GF-D8 (cell line): Measurements from ENCODE around the gene PITPNC1.
A peak's percentile ranks its signal among the peaks of the same experiment; 100 is the strongest.

ENCODE experiments used
- DNase-seq: peaks from one replicate; lab custom pipeline; 2025; lab: John Stamatoyannopoulos, UW

PITPNC1 gene

DNA sequence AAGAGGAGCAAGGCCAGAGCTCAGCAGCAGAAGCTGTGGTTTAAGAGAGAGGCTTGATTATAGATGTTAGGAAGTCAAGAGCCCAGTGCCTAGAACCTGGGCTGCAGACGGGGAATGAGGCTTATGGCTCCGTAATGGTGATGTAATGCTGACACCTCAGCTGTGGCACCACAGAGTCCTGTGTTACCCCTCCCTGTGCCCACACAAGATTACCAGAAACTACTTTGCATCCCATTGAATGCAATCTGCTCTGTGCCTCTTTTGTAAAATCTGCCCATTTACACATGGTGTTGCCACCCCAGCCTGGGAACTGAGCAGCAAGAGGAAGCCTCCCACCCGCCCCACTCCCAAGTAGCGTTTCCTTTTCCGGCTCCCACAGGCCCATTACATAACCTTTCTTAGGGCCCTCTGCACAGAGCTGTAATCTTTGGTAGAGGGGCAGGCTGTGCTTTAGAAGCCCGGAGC is 57.0 kb downstream of the PITPNC1 start:
- peak; percentile 97 for DNase-seq

DNA sequence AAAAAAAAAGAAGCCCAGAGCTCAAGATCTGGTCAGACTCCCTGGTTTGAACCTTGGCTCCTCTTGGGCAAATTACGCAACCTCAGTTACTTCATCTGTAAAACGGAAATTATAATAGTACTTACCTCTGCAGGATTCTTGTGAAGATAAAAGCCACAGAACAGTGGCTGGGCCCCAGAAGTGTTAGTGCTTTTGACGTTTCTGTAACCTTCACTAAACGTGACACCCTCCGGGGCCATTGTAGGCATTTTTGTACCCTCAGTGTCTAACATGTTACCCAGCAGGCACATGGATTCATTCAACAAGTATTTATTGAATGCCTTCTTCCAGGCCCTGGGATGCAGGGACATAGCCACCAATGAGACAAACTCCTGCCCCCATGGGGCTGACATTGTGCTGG is 58.0 kb downstream of the PITPNC1 start:
- peak; percentile 86 for DNase-seq

DNA sequence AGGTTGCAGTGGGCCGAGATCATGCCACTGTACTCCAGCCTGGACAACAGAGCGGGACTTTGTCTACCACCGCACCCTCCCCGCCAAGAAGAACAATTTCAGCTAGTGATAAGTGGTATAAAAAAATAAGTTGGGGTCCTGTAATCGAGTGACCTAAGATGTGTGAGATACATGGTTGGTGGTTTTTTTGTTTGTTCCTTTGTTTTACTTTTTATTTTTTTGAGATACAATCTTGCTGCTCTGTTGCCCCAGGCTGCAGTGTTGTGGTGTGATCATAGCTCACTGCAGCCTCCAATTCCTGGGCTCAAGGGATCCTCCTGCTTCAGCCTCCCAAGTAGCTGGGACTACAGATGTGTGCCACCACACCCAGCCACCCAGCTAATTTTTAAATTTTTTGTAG is 58.7 kb downstream of the PITPNC1 start:
- no peak for DNase-seq

GRCh38 chr17:67436233-67436632 is 59.2 kb downstream of the PITPNC1 start:
- no peak for DNase-seq

DNA sequence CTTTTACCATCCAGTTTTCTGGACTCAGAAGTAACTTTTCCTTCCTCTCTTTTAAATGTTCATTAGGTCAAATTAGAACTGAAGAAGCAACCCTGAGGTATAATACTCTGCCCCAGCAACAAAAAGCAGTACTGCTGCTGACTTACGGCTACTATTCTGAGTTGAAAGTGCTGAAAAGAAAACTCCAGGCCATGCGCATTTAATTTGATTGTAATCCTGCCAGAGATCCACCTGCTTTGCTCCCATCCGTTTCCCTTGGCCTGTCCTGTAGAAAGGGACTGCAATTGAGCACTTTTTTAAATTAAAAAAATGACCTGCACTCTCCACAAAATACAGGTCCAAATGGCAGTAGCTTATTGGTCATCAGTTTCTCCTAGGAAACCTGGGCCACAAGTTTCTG is 61.6 kb downstream of the PITPNC1 start:
- no peak for DNase-seq

DNA sequence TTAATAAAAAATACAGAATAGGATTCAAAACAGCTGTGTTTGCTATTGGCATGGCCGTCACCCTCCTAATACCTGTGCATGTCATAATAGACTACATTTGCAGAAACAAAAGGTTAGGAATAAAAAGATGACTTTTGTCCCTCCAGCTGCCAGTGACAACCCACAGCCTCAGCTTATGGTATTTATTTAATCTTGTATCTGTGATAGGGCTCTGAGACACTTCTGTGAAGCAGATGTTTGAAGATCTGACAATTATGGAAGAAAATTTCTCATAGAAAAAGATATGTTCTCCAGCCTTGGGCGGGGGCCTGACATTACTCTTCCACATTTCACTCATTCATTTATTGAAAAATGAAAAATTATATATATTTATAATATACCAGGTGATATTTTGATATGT is 62.2 kb downstream of the PITPNC1 start:
- DNase-seq: no peak

GRCh38 chr17:67440277-67441051 is 63.4 kb downstream of the PITPNC1 start:
- no peak for DNase-seq

- peak; percentile 13 for DNase-seq
Observed at GRCh38 chr17:67441052-67441895, 64.2 kb downstream of the PITPNC1 start.

DNA sequence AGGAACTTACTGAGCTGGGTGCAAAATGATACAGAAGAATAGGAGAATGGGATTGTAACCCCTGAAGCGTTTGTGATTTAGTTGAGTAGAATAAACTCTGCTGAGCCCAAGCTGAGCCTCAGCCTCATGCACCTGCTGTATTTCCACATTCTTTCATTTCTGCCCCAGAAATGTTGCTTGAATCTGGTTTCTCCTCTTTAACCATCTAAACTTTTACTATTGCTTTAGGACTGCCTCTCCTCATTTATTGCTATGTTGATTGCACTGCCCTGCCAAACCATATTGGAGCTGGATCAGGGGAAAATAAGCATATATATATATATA is 64.8 kb downstream of the PITPNC1 start:
- DNase-seq: no peak

DNA sequence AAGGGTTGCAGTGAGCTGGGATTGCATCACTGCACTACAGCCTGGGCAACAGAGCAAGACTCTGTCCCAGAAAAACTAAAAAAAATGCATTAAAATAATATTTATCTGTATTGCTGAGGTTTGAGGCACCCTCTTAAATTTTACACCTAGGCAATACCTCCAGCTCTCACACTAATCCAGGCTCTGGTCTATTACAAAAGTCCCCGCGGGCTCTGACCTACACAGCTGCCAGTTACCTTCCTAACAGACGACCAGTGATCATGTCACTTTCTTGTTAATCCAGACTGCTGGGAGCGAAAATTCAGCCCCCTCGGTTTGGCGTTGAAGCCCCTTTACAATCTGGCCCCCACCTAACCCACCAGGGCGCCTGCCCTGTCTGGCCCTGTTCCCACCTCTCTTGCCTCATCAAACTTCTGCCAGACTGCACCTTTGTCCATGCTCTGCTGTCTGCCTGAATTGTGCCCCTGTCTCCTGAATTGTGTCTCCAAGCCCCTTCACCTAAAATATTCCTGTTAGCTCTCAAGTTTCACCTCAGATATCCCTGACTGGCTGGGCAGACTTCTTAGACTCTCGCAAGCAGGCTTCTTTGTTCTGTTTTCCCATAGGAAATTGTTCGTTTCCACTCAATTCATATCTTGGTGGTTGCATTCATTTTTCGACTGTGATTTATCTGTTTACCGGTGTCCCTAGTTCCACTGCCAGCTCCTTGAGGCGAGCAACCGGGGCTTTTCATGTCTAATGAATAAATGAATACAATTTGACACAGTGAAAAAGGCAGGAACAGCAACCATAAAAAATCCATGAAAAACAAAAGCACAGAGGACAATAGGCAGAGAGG is 65.9 kb downstream of the PITPNC1 start:
- DNase-seq: no peak

- DNase-seq: no peak
Observed at GRCh38 chr17:67443931-67444595, 67.0 kb downstream of the PITPNC1 start.

DNA sequence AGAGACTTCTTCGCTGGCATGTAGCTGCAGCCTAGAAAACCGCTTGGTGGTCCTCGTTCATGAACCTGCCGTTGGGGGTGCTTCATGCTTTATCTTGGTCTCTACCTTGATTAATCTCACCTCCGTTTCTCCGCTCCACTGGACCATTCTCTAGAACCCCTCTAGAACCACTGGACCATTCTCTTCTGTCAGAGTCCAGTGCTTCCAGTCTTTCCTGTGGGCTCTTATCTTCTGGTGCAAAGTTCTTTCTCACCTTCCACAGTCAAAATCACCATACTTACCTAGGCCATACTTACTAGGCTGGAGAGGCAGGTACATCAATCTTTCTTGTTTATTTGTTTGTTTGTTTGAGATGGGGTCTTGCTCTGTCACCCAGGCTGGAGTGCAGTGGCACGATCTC is 71.4 kb downstream of the PITPNC1 start:
- DNase-seq: no peak

DNA sequence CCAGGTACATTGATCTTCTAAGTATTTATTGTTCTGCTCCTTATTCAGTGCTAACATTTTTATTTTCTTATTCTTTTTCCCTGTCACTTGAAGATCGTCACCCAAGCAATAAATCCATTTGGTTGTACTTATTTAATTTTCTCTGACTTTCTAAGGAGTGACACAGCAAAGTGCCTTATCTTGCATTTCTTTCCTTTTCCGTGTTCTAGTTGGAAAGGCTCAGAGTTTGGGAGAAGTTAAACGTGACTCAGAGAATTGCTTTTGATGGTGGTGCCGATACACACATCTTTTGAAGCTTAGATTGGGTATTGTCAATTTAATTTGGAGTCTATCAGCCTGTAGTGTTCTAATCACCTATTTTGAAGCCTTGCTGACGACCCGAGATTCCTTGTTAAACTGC is 72.0 kb downstream of the PITPNC1 start:
- DNase-seq: no peak

- DNase-seq: no peak
Observed at GRCh38 chr17:67449845-67450755, 73.0 kb downstream of the PITPNC1 start.

DNA sequence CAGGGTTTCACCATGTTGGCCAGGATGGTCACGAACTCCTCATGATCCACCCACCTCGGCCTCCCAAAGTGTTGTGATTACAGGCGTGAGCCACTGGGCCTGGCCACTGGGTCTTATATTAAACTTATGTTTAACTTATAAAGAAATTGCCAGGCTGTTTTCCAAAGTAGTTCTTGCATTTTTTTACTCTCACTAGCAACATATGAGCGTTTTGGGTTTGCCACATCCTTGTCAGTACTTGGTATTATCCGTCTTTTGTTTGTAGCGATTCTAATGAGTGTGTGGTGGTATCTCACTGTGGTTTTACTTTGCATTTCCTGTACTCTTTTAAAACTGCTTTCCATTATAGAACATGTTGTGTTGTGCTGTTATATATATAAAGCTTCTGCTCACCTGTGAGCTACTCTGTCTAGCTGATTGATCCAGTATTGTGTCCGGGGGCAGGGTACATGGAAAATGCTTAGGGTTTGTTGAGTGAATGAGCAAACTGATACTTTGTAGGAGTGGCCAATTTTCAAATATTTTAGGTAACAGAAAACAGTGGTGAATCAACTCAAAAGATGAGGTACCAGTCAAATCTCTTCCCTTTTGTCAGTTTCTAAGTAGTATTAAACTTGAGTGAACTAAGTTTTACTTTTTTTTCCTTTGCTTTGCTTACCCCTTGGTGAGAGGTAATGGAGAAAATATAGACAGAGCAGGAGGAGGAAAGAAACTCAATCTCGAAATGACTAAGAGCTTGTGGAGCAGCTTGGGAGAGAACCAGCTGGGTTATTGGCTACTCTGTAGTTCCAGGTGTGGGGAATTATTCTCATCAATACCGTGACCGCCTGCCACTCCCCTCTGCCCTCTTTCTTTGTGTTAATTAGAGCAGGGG is 75.8 kb downstream of the PITPNC1 start:
- no peak for DNase-seq

DNA sequence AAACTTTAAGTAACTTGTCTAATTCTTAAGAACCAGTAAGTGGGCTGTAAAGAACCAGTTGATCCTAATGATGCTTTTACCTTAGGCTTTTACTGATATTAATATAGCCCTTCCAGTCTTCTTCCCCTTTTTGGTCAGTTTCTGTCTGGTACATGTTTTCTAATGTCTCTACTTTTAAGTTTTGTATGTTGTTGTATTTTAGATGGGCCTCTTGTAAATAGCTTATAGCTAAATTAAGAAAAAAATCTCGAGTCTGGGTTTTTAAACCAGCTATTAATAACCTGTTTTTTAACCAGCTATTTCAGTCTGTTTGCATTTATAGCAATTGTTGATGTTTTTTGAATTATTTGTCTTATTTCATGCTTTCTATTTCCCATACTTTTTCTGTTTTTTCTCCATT is 79.0 kb downstream of the PITPNC1 start:
- no peak for DNase-seq

GRCh38 chr17:67456889-67457288 is 79.8 kb downstream of the PITPNC1 start:
- no peak for DNase-seq

DNA sequence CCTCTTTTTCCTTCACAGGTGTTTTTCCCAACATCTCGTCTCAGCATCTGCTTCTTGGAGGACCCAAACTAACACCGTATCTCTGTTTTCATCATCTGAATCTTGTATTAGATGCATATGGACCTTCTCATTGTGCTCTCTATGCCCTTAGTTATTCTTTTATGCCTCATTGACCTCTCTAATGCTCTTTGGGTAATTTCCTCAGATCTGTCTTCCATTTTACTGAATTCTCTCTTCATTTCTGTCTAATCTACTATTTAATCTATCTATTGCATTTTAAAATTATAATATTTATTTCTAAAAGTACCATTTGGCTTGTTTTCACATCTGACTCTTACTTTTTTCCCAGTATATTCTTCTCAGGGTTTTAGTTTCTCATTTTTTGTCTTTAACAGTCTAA is 81.1 kb downstream of the PITPNC1 start:
- DNase-seq: no peak

- no peak for DNase-seq
Observed at GRCh38 chr17:67459985-67460384, 82.9 kb downstream of the PITPNC1 start.

DNA sequence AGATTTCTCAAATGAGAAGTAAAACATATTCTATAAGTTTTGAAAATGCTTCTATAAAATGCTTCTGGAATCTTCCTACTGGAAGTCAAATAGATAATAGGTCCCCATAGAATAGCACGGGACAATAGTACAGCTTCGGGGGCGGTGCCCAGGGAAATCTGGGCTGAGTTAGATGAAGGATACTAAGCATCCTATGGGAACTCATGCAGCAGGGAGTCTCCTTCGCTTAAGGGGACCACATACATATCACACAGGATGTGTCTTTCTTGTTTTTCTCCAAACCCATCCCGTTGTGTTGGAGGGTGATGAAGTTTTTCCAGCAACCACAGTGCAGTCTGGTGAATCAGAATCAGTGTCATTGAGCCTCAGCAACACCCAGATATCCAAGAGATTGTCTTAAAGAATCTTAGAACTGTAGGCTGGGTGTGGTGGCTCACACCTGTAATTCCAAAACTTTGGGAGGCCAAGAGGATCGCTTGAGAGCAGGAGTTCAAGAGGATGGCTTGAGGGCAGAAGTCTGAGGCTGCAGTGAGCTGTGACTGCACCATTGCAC is 84.2 kb downstream of the PITPNC1 start:
- no peak for DNase-seq
